ENCODE results near the gene SOS1.
A peak's percentile ranks its signal among the peaks of the same experiment; 100 is the strongest.

SOS1 gene

GRCh38 chr2:39120771-39121522 is at the start of gene SOS1:
SOS1 (minus strand) TSS chr2:39121051; CDS start chr2:39120422, 629 bp downstream.
- TF ChIP-seq CTCF (IDR thresholded peaks at IDR 0.05; ENCODE audit: insufficient read depth, low read length, missing control alignments) = no peak
- ChIA-PET POLR2A (no interaction called here), CTCF (interaction anchor here (1.3 to 3.1 kb wide), 3 partner anchors 61 to 109 kb away, joined by 5 to 14 read pairs (median 11); no protein-coding TSS in a partner anchor)
- H3K4me3 ChIP-seq (ENCODE audit: low read depth, low read length) = peak within 1 kb of the TSS; percentile 74
- DNase-seq (ENCODE audit: low read depth, low spot score) = peak; percentile 58

- no peak overlapping the region for H3K4me3 ChIP-seq (ENCODE audit: low read depth, low read length)
- CTCF ChIA-PET = interaction anchor here (0.9 kb wide), 1 partner anchor 63 kb away, joined by 3 read pairs; no protein-coding TSS in a partner anchor
- DNase-seq (ENCODE audit: low read depth, low spot score) = no peak
- POLR2A ChIA-PET = no interaction called here
- TF ChIP-seq CTCF (IDR thresholded peaks at IDR 0.05; ENCODE audit: insufficient read depth, low read length, missing control alignments) = no peak
Observed at GRCh38 chr2:39164089-39164488, 43.2 kb upstream of the SOS1 start.

- DNase-seq (ENCODE audit: low read depth, low spot score) = no peak
- POLR2A ChIA-PET = no interaction called here
- no peak overlapping the region for H3K4me3 ChIP-seq (ENCODE audit: low read depth, low read length)
- CTCF ChIA-PET = interaction anchor here (1.3 kb wide), 1 partner anchor 37 kb away, joined by 4 read pairs; no protein-coding TSS in a partner anchor
- no peak for TF ChIP-seq CTCF (IDR thresholded peaks at IDR 0.05; ENCODE audit: insufficient read depth, low read length, missing control alignments)
Observed at GRCh38 chr2:39160982-39161381, 40.1 kb upstream of the SOS1 start.

- no peak for DNase-seq (ENCODE audit: low read depth, low spot score)
- ChIA-PET POLR2A (no interaction called here), CTCF (no interaction called here)
Observed at GRCh38 chr2:39159283-39159682, 38.4 kb upstream of the SOS1 start.

GRCh38 chr2:39158351-39158750 is 37.5 kb upstream of the SOS1 start:
- POLR2A ChIA-PET = no interaction called here
- no peak for DNase-seq (ENCODE audit: low read depth, low spot score)
- CTCF ChIA-PET = interaction anchor here (1.2 kb wide), 1 partner anchor 71 kb away, joined by 3 read pairs; no protein-coding TSS in a partner anchor
- H3K4me3 ChIP-seq (ENCODE audit: low read depth, low read length) = no peak overlapping the region
- no peak for TF ChIP-seq CTCF (IDR thresholded peaks at IDR 0.05; ENCODE audit: insufficient read depth, low read length, missing control alignments)

More at GRCh38 chr2:39159283-39159682, 38.4 kb upstream of the SOS1 start:
- no peak overlapping the region for H3K4me3 ChIP-seq (ENCODE audit: low read depth, low read length)
- no peak for TF ChIP-seq CTCF (IDR thresholded peaks at IDR 0.05; ENCODE audit: insufficient read depth, low read length, missing control alignments)

GRCh38 chr2:39156846-39157245 is 36.0 kb upstream of the SOS1 start:
- no peak overlapping the region for H3K4me3 ChIP-seq (ENCODE audit: low read depth, low read length)
- ChIA-PET POLR2A (no interaction called here), CTCF (no interaction called here)
- DNase-seq (ENCODE audit: low read depth, low spot score) = no peak
- no peak for TF ChIP-seq CTCF (IDR thresholded peaks at IDR 0.05; ENCODE audit: insufficient read depth, low read length, missing control alignments)

Data from AG04449 (cell line).